Trophoblast cell (in vitro differentiated cells and primary cell): ENCODE data around the gene GIMAP4.
"Not testable (repeated sequence)": the region's sequence is repeated elsewhere in the genome, so short reads cannot be mapped to it uniquely, and the experiment has no call there.

Experiments
- DNase-seq, 2 donors: peaks; one replicate each; pipeline ENCODE4 v3.0.0-alpha.2; 2016
- H2AFZ ChIP-seq: 2 replicates; pipeline ENCODE4 v1.6.1; 2013; ENCODE audit warnings: low read length, moderate library complexity, mild to moderate bottlenecking; ENCODE audit not compliant: insufficient read depth, poor library complexity
- H2AK5ac ChIP-seq: 2 replicates; pipeline ENCODE4 v1.6.1; 2013; ENCODE audit warnings: mild to moderate bottlenecking, low read length
- H2BK120ac ChIP-seq: 2 replicates; pipeline ENCODE4 v1.6.1; 2013; ENCODE audit warnings: low read length, mild to moderate bottlenecking, moderate library complexity; ENCODE audit not compliant: insufficient read depth, poor library complexity
- H2BK12ac ChIP-seq: 2 replicates; pipeline ENCODE4 v1.6.1; 2013; ENCODE audit warnings: mild to moderate bottlenecking, low read length, moderate library complexity
- H2BK5ac ChIP-seq: 2 replicates; pipeline ENCODE4 v1.6.1; 2013; ENCODE audit warnings: low read length, low read depth, moderate library complexity, mild to moderate bottlenecking; ENCODE audit not compliant: poor library complexity
- H3K14ac ChIP-seq: 2 replicates; pipeline ENCODE4 v1.6.1; 2013; ENCODE audit warnings: mild to moderate bottlenecking, low read length
- H3K18ac ChIP-seq: 2 replicates; pipeline ENCODE4 v1.6.1; 2013; ENCODE audit warnings: mild to moderate bottlenecking, low read length
- H3K23ac ChIP-seq: 2 replicates; pipeline ENCODE4 v1.6.1; 2013; ENCODE audit warnings: low read length
- H3K27ac ChIP-seq: 2 replicates; pipeline ENCODE4 v1.5.1; 2013; ENCODE audit warnings: low read depth, mild to moderate bottlenecking, inconsistent platforms, low read length, moderate library complexity
- H3K27me3 ChIP-seq: 2 replicates; pipeline ENCODE4 v1.6.1; 2013; ENCODE audit warnings: inconsistent platforms, mild to moderate bottlenecking, low read length, moderate library complexity; ENCODE audit not compliant: insufficient read depth
- H3K36me3 ChIP-seq, 2 experiments: 1 replicate in 1 of 2; 2 replicates in 1 of 2; pipeline ENCODE4 v1.6.1; 2013; ENCODE audit warnings: low read length in 2 of 2, mild to moderate bottlenecking in 2 of 2, moderate library complexity in 1 of 2; ENCODE audit not compliant: insufficient read depth in 2 of 2, control insufficient read depth in 1 of 2
- H3K4ac ChIP-seq: 2 replicates; pipeline ENCODE4 v1.6.1; 2013; ENCODE audit warnings: low read depth, mild to moderate bottlenecking, low read length, moderate library complexity
- H3K4me1 ChIP-seq, 2 experiments: 1 replicate in 1 of 2; 2 replicates in 1 of 2; pipeline ENCODE4 v1.6.1; 2013; ENCODE audit warnings: low read length in 2 of 2, mild to moderate bottlenecking in 2 of 2, moderate library complexity in 1 of 2; ENCODE audit not compliant: insufficient read depth in 2 of 2, control insufficient read depth in 1 of 2
- H3K4me2 ChIP-seq: 2 replicates; pipeline ENCODE4 v1.6.1; 2013; ENCODE audit warnings: inconsistent platforms, mild to moderate bottlenecking, low read length, moderate library complexity
- H3K4me3 ChIP-seq: 2 replicates; pipeline ENCODE4 v1.5.1; 2013; ENCODE audit warnings: mild to moderate bottlenecking, low read depth, low read length, inconsistent platforms
- H3K79me1 ChIP-seq: one replicate; pipeline ENCODE4 v1.6.1; 2013; ENCODE audit warnings: low read length
- H3K79me2 ChIP-seq: 2 replicates; pipeline ENCODE4 v1.6.1; 2013; ENCODE audit warnings: low read length, mild to moderate bottlenecking; ENCODE audit not compliant: control insufficient read depth, insufficient read depth, poor library complexity
- H3K9ac ChIP-seq: 2 replicates; pipeline ENCODE4 v1.6.1; 2013; ENCODE audit warnings: mild to moderate bottlenecking, low read length
- H3K9me3 ChIP-seq: 2 replicates; pipeline ENCODE4 v1.6.1; 2013; ENCODE audit warnings: low read depth, mild to moderate bottlenecking, control low read depth, inconsistent platforms, low read length; ENCODE audit not compliant: insufficient read depth
- H4K12ac ChIP-seq: 2 replicates; pipeline ENCODE4 v1.6.1; 2013; ENCODE audit warnings: low read depth, mild to moderate bottlenecking, low read length, moderate library complexity
- H4K8ac ChIP-seq: 2 replicates; pipeline ENCODE4 v1.6.1; 2013; ENCODE audit warnings: low read depth, mild to moderate bottlenecking, low read length, moderate library complexity
- H4K91ac ChIP-seq: one replicate; pipeline ENCODE4 v1.6.1; 2013; ENCODE audit warnings: low read depth, mild to moderate bottlenecking, low read length, moderate library complexity
- WGBS: extraction: QIAGEN DNeasy Blood & Tissue Kit; methylation state at CpG from one replicate; pipeline ENCODE4 v1.1.7; 2013; ENCODE audit warnings: missing lambda C conversion rate; ENCODE audit not compliant: insufficient read length, insufficient coverage; ENCODE audit errors: extremely low coverage; 5-methylcytosine and 5-hydroxymethylcytosine counted together

GIMAP4 gene

DNA sequence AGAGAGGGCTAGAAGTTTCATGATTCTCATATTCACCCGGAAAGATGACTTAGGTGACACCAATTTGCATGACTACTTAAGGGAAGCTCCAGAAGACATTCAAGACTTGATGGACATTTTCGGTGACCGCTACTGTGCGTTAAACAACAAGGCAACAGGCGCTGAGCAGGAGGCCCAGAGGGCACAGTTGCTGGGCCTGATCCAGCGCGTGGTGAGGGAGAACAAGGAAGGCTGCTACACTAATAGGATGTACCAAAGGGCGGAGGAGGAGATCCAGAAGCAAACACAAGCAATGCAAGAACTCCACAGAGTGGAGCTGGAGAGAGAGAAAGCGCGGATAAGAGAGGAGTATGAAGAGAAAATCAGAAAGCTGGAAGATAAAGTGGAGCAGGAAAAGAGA is 5.3 kb downstream of the GIMAP4 start:
- Histone ChIP-seq H4K8ac (no peak overlapping the region), H2BK5ac (no peak overlapping the region), H2AFZ (no peak overlapping the region), H3K79me2 (no peaks in the 10 kb centered on the region), H2BK12ac (no peak overlapping the region), H3K9ac (no peak overlapping the region), H4K12ac (no peak overlapping the region), H3K27me3 (no peaks in the 10 kb centered on the region), H2BK120ac (no peak overlapping the region), H3K27ac (no peak overlapping the region), H3K18ac (no peak overlapping the region), H3K4ac (no peak overlapping the region), H3K36me3 (no peaks in the 10 kb centered on the region), H3K14ac (no peak overlapping the region), H3K23ac (no peak overlapping the region), H2AK5ac (no peak overlapping the region), H3K79me1 (no peaks in the 10 kb centered on the region), H3K4me2 (no peak overlapping the region), H4K91ac (no peak overlapping the region), H3K4me1 (no peaks in the 10 kb centered on the region), H3K4me3 (no peak overlapping the region), H3K9me3 (peaks cover 2% of the 10 kb centered on the region)
- 100% methylated on average over 2 of the region's 10 CpGs for WGBS
- no peak for DNase-seq

DNA sequence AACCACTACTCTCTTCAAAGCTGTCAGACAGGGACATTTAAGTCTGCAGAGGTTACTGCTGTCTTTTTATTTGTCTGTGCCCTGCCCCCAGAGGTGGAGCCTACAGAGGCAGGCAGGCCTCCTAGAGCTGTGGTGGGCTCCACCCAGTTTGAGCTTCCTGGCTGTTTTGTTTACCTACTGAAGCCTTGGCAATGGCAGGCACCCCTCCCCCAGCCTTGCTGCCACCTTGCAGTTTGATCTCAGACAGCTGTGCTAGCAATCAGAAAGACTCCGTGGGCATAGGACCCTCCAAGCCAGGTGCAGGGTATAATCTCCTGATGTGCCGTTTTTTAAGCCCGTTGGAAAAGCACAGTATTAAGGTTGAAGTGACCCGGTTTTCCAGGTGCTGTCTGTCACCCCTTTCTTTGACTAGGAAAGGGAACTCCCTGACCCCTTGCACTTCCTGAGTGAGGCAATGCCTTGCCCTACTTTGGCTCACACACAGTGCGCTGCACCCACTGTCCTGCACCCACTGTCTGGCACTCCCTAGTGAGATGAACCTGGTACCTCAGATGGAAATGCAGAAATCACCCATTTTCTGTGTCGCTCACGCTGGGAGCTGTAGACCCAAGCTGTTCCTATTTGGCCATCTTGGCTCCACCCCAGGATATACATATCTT is 12.9 kb downstream of the GIMAP4 start:
- not testable (repeated sequence) for H3K14ac ChIP-seq, H3K79me1 ChIP-seq, H3K4me3 ChIP-seq, H2AK5ac ChIP-seq, H3K18ac ChIP-seq, H4K91ac ChIP-seq, H3K4ac ChIP-seq, H4K8ac ChIP-seq, H3K27me3 ChIP-seq, DNase-seq, H3K4me1 ChIP-seq, H2BK5ac ChIP-seq, H2BK12ac ChIP-seq, H4K12ac ChIP-seq, H3K23ac ChIP-seq, H3K36me3 ChIP-seq, H3K4me2 ChIP-seq, H3K9me3 ChIP-seq, H3K9ac ChIP-seq, H3K79me2 ChIP-seq, H3K27ac ChIP-seq, H2BK120ac ChIP-seq, H2AFZ ChIP-seq
- WGBS, result no CpG with 5 or more reads among the region's 7 CpGs

DNA sequence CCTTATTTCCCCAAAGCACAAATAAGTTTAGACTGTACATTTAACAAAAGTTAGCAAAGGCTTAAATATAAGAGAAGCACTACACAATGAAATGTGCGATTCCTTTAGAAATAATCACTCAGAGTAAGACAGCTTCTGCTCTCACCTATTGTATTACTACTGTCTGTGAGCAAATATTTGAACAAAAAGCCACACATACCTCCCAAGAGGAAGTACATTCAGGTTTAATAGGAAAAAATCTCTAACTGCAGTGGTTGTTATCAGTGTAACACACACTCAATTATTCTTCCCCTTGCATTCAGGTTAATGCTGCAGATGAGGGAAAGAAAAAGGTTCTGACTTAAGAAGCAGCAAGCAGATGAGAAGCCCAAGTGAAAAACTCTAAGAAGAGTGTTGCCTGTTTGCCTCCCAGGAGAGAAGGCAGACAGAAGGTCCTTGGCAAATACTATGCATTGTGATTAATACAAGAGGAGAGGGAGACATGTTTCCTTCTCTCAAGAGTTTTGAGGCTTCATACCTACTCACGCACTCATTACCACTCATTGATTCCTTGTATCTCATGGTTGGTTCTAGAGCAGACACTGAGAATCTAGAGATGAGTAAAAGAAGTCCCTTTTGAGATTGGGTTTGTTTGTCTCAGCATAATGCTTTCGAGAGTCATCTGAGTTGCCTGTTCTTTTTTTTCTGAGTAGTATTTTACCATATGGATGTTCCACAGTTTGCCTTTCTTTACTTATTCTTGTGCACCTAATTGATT is 13.6 kb downstream of the GIMAP4 start:
- no peak for DNase-seq
- Histone ChIP-seq H3K4ac (no peak overlapping the region), H2AK5ac (no peak overlapping the region), H2AFZ (no peak overlapping the region), H3K79me2 (no peaks in the 10 kb centered on the region), H3K23ac (no peak overlapping the region), H3K4me3 (no peak overlapping the region), H3K27me3 (no peaks in the 10 kb centered on the region), H2BK5ac (no peak overlapping the region), H3K9me3 (no peaks in the 10 kb centered on the region), H4K8ac (no peak overlapping the region), H3K4me2 (no peak overlapping the region), H2BK120ac (no peak overlapping the region), H3K18ac (no peak overlapping the region), H4K91ac (no peak overlapping the region), H3K14ac (no peak overlapping the region), H3K36me3 (no peaks in the 10 kb centered on the region), H3K4me1 (no peaks in the 10 kb centered on the region), H3K27ac (no peak overlapping the region), H4K12ac (no peak overlapping the region), H3K9ac (no peak overlapping the region), H2BK12ac (no peak overlapping the region), H3K79me1 (no peaks in the 10 kb centered on the region)
- WGBS, result no CpG with 5 or more reads among the region's 3 CpGs

DNA sequence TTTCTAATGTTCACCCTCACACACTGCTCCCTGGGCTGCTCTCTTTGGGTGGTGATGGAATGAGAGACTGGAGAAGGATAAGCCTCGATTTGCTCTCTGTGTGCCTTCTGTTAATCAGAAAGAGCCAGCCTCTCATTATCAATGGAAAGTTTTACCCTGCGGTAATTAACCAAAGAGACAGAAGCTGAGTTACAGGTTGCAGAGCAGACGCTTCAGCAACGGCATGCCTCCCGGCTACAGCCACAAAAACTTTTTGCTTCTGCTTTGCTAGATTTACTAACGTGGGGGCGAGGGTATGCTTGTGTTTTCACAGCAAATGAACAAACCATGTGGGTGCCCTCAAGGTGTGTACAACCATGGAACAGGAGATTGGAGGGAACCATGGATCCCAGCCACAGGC is 18.0 kb downstream of the GIMAP4 start:
- Histone ChIP-seq H3K79me1 (no peaks in the 10 kb centered on the region), H3K4me1 (no peaks in the 10 kb centered on the region), H3K4ac (no peak overlapping the region), H3K14ac (no peak overlapping the region), H3K27me3 (no peaks in the 10 kb centered on the region), H2BK5ac (no peak overlapping the region), H3K23ac (no peak overlapping the region), H3K27ac (no peak overlapping the region), H3K9ac (no peak overlapping the region), H2BK12ac (no peak overlapping the region), H4K91ac (no peak overlapping the region), H3K18ac (no peak overlapping the region), H3K9me3 (no peaks in the 10 kb centered on the region), H2BK120ac (no peak overlapping the region), H3K4me3 (no peak overlapping the region), H2AFZ (no peak overlapping the region), H3K36me3 (no peaks in the 10 kb centered on the region), H3K79me2 (no peaks in the 10 kb centered on the region), H4K8ac (no peak overlapping the region), H3K4me2 (no peak overlapping the region), H4K12ac (no peak overlapping the region), H2AK5ac (no peak overlapping the region)
- DNase-seq, result no peak
- no CpG with 5 or more reads among the region's 7 CpGs for WGBS
